HAP-1 (cell line): Measurements from ENCODE around the gene PRICKLE4.
"Not testable (repeated sequence)": the region's sequence is repeated elsewhere in the genome, so short reads cannot be mapped to it uniquely, and the experiment has no call there.

Experiments
- DNase-seq, 2 experiments: peaks; one replicate each; pipeline ENCODE4 v3.0.0-alpha.2; 2016 to 2020; ENCODE audit warnings: low spot score in 2 of 2
- H3K27me3 ChIP-seq: fragments of 250-450 bp; sonication (Bioruptor Pico); 2 replicates; pipeline ENCODE4 v1.5.1; 2020; ENCODE audit warnings: low read depth, mild to moderate bottlenecking, moderate library complexity
- H3K36me3 ChIP-seq: fragments of 250-450 bp; sonication (Bioruptor Pico); replicated peaks from 2 replicates; pipeline ENCODE4 v1.5.1; 2020; ENCODE audit warnings: mild to moderate bottlenecking
- H3K4me1 ChIP-seq: fragments of 250-450 bp; sonication (Bioruptor Pico); 2 replicates; pipeline ENCODE4 v1.5.1; 2020; ENCODE audit warnings: mild to moderate bottlenecking
- H3K4me3 ChIP-seq: fragments of 250-450 bp; sonication (Bioruptor Pico); 2 replicates; pipeline ENCODE4 v1.5.1; 2020; ENCODE audit warnings: mild to moderate bottlenecking, moderate library complexity
- H3K9me3 ChIP-seq: fragments of 250-450 bp; sonication (Bioruptor Pico); 2 replicates; pipeline ENCODE4 v1.5.1; 2020; ENCODE audit warnings: mild to moderate bottlenecking, moderate library complexity
- in situ Hi-C: fragments of 300-500 bp; cut with MboI; formaldehyde crosslinking; loops from 3 replicates; pipeline ENCODE4 v1.14.3; 2020; ENCODE audit warnings: low sequenced_read_pairs, inconsistent platforms, mixed read lengths

Gene PRICKLE4

DNA sequence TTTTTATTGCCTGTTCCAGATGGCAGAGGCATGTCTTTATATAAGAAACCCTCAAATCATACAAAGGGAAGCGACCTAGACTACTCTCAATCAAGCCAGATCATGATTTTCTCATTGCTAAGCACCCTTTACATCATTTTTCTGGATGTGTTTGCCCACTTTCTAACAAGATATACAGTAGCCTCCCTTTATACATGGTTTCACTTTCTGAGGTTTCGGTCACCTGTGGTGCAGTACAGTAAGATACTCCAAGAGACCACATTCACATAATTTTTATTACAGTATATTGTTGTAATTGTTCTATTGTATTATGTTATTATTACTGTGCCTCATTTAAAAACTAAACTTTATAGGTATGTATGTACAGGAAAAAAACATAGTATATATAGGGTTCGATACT, 30.5 kb downstream of the PRICKLE4 start:
- Histone ChIP-seq H3K9me3 (no peaks in the 10 kb centered on the region), H3K27me3 (no peaks in the 10 kb centered on the region; the same call in 1 of the 2 replicates), H3K4me1 (0 out of 2 replicates have a peak, but pooled peaks cover 2% of the 10 kb centered on the region), H3K36me3 (no peaks in the 10 kb centered on the region), H3K4me3 (no peak overlapping the region)
- DNase-seq: no peak
- in situ Hi-C loops: no loop called here

DNA sequence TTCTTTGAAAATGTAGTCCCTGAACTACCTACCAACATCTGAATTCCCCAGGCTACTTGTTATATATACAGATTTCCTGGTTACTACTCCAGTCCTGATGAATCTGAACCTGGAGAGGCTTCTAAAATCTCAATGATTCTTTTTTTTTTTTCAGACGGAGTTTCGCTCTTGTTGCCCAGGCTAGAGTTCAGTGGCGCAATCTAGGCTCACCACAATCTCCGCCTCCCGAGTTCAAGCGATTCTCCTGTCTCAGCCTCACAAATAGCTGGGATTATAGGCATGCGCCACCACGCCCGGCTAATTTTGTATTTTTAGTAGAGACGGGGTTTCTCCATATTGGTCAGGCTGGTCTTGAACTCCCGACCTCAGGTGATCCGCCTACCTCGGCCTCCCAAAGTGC, 31.4 kb downstream of the PRICKLE4 start:
- in situ Hi-C loops, DNase-seq, H3K9me3 ChIP-seq, H3K4me1 ChIP-seq, H3K36me3 ChIP-seq, H3K4me3 ChIP-seq, H3K27me3 ChIP-seq: not testable (repeated sequence)

DNA sequence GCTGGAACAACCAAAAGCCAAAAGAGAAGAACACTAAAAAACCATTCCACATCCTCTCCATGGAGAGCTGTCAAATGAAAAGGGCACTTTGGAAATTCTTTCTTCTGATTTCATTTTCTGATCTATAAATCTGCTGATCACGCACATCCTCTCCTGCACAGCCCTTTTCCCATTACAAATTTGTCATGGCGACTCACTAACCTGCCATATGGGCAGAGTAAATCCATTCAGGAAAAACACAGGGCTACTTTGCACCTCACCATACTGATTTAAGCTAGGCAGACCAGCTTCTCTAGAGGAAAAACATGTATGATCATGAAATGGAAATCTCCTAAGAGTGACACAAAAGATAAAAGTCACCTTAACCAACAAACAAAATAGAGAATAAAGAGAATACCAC, 32.9 kb downstream of the PRICKLE4 start:
- Histone ChIP-seq H3K9me3 (no peaks in the 10 kb centered on the region), H3K36me3 (no peaks in the 10 kb centered on the region), H3K4me1 (0 out of 2 replicates have a peak, but pooled peaks cover 2% of the 10 kb centered on the region), H3K4me3 (no peak overlapping the region), H3K27me3 (no peaks in the 10 kb centered on the region; the same call in 1 of the 2 replicates)
- in situ Hi-C loops: no loop called here
- DNase-seq: no peak

DNA sequence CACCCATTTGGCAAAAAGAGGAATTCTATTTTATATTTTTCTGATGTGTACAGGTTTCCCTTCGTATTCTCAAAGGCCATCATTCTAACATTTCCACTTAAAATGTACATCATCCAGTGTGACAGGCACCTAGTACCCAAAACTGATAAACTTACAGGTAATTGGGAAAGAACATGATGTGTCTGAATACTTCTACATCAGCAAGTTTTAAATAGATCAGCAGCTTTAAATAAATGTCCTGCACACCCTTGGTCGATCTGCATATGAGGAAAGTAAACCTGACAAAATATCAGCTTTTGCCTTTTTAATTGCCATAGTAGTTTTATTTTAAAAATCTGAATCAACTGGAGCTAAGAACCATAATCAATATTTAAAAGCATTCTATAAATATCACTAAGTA, 33.4 kb downstream of the PRICKLE4 start:
- Histone ChIP-seq H3K4me1 (0 out of 2 replicates have a peak, but pooled peaks cover 2% of the 10 kb centered on the region), H3K9me3 (no peaks in the 10 kb centered on the region), H3K4me3 (no peak overlapping the region), H3K36me3 (no peaks in the 10 kb centered on the region), H3K27me3 (no peaks in the 10 kb centered on the region; the same call in 1 of the 2 replicates)
- in situ Hi-C loops: no loop called here
- no peak for DNase-seq

DNA sequence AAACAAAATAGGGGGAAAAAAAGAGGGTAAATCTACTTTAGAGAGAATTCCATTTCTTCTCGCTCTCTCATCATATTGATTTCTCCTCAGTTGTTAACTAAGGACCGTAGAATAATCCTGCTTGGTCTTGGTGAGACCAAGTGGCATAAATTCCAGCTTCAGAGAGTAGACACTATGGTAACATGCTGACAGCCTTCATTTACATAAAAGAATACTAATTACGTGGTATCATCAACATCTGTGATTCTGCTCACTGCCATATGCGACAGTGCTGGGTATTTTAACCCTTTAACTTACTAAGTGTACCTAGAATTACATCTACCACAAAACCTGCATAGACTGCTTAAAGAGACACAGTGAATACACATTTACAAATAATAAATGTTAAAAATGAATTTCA, 34.0 kb downstream of the PRICKLE4 start:
- DNase-seq: no peak
- in situ Hi-C loops: no loop called here
- Histone ChIP-seq H3K9me3 (no peaks in the 10 kb centered on the region), H3K4me1 (0 out of 2 replicates have a peak, but pooled peaks cover 2% of the 10 kb centered on the region), H3K4me3 (no peak overlapping the region), H3K36me3 (no peaks in the 10 kb centered on the region), H3K27me3 (no peaks in the 10 kb centered on the region; the same call in 1 of the 2 replicates)

DNA sequence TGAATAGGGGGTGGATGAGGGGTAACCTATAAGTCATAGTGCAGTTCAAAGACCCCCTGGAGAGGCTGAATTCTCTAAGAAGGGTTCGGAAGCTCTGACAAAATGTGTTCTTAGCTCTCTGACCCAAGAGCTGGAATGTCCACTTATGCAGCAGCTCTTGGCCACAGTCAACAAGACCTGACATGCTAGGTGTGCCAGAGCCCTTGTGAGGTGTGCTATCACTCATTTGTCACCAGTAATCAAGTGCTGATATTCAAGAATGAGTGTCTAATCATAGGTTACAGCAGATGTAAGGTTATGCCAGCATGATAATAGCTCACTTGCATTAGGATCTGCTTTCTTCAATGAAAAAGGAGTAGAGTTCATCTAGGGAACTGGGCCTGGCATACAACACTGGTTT, 35.0 kb downstream of the PRICKLE4 start:
- Histone ChIP-seq H3K4me1 (0 out of 2 replicates have a peak, but pooled peaks cover 2% of the 10 kb centered on the region), H3K9me3 (no peaks in the 10 kb centered on the region), H3K36me3 (no peaks in the 10 kb centered on the region), H3K4me3 (no peak overlapping the region), H3K27me3 (no peaks in the 10 kb centered on the region; the same call in 1 of the 2 replicates)
- no peak for DNase-seq
- in situ Hi-C loops: no loop called here

DNA sequence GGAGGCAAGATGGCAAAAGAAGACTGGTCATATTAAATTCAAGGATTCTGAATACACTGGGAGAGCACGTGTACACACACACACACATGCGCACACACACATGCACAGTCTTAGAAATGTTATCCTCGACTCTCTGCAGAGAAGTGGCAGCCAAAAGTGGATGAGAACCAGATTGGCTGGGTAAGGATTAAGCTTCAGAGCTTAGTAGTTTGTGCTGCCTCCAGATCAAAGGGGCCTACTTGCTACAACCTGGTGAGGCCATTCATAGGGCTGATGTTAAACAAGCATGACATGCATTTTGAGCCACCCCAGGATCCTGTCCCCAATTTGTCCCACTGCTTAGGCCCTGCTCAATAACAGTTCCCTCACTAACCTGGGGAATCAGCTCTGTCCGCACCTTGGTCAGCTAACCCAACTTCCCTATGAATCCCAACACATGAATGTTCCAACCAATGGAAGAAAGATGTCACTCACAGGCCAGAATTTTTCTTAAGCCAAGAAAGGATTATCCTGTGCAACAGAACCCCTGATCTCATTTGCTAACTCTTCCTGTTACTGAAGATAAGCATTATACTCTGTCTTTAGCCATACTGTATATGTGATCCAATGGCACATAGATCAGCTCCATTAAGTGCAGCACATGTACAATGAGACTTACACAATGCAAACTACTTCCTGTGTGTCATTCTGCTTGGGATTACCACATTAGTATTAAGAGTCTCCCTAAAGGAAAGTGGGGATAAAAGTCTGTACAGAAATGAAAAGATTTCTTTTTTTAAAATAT, 37.9 kb downstream of the PRICKLE4 start:
- Histone ChIP-seq H3K27me3 (no peaks in the 10 kb centered on the region; the same call in 1 of the 2 replicates), H3K36me3 (no peaks in the 10 kb centered on the region), H3K4me1 (no peaks in the 10 kb centered on the region), H3K9me3 (no peaks in the 10 kb centered on the region), H3K4me3 (no peak overlapping the region)
- DNase-seq: no peak
- in situ Hi-C loops: no loop called here

DNA sequence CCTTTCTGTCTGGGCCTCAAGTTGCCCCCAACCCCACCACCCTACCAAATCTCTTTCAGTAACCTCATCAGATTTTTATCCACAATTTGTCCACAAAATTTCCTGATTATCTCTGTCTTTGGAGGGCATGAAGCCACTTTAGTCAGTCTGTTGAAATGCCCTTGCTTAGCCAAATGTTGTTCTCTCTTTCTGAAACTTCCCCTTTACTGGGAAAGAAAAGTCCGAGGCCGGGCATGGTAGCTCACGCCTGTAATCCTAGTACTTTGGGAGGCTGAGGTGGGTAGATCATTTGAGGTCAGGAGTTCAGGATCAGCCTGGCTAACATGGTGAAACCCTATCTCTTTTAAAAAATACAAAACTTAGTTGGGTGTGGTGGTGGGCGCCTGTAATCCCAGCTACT, 40.7 kb downstream of the PRICKLE4 start:
- no peaks in the 10 kb centered on the region for H3K4me1 ChIP-seq
- no peak for DNase-seq
- no peaks in the 10 kb centered on the region for H3K27me3 ChIP-seq
- H3K4me3 ChIP-seq: no peak overlapping the region
- H3K9me3 ChIP-seq: no peaks in the 10 kb centered on the region
- in situ Hi-C loops: no loop called here
- H3K36me3 ChIP-seq: no peaks in the 10 kb centered on the region

DNA sequence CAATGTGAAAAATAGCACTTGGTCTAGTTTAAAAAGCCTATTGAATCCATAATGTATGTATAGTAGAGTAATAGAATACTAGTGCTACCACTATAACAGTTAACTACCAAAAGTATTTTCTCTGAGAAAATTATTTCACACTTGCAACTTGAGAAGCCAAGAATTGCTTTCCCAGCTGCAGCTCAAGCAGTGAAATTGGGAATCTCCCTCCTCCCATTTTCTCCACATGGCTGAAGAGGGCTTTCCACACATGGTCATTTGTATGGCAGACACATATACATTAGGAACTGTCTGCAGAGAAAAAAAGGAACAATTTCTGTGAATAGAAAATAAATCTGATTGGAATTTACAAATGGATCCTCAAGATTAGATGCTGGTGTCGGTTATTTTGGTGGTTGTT, 41.4 kb downstream of the PRICKLE4 start:
- no peak for DNase-seq
- Histone ChIP-seq H3K36me3 (no peaks in the 10 kb centered on the region), H3K9me3 (no peaks in the 10 kb centered on the region), H3K4me3 (no peak overlapping the region), H3K4me1 (no peaks in the 10 kb centered on the region), H3K27me3 (no peaks in the 10 kb centered on the region)
- in situ Hi-C loops: no loop called here

DNA sequence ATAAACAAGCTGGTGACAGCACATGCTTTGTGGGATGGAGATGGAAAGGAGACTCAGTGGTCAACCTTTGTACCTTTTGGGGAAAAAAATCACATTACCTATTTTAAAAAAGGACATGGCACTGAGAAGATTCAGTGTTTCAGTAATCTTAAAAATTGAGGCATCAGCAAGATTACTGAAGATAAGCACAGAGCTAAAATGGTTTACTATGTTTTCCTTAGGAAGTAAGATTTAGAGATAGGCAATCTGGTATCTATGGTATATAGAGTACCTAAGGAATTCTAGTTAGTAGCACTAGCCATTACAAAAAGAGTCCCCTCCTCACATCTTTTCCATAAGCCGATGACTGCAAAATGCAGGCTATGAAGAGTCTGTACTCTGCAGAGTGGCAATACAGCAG, 42.6 kb downstream of the PRICKLE4 start:
- in situ Hi-C loops: no loop called here
- DNase-seq: no peak
- Histone ChIP-seq H3K4me1 (no peaks in the 10 kb centered on the region), H3K4me3 (no peak overlapping the region), H3K27me3 (no peaks in the 10 kb centered on the region), H3K36me3 (no peaks in the 10 kb centered on the region), H3K9me3 (no peaks in the 10 kb centered on the region)

DNA sequence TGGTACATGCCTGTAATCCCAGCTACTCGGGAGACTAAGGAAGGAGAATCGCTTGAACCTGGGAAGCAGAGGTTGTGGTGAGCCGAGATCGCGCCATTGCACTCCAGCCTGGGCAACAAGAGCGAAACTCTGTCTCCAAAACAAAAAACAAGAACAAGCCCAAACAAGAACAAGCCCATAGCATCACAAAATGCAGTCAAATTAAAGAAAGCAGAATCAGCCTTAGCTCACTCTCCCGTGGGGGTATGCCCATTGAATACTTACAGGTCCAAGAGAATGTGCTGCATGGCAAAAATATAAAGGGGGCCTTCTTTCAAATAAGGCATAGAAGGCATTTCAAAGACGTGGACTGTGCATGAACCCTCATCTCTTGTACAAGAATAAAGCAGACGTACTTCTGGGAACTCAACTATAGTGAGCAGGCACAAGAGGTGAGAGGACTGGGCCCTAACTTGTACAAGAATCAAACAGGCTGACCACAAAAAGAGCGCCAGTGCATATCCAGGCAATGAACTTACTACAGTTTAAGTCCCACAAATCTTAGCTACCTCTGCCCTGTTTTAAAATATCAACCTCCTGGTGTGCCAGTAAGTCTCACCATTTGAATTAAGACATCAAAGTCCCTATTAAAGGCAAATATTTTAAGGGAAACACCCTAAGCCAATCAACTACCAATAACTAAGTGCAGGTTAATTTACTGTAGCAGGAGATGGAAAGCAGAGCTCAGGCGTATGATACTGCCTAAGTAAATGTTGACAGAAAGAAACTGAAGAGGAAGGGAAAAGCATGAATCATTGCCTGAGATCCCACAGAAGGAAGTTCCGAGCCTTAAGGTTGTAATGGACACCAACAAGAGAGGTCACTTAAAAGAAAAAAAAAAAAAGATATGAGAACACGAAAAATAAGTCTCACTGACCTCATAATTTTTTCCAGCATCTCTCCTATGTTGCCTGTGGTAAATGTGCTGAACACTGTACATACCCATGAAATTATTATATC, 44.3 kb downstream of the PRICKLE4 start:
- no peak for DNase-seq
- no peak overlapping the region for H3K4me3 ChIP-seq
- no peaks in the 10 kb centered on the region for H3K9me3 ChIP-seq
- no peaks in the 10 kb centered on the region for H3K27me3 ChIP-seq
- in situ Hi-C loops: no loop called here
- no peaks in the 10 kb centered on the region for H3K36me3 ChIP-seq
- H3K4me1 ChIP-seq: no peaks in the 10 kb centered on the region

DNA sequence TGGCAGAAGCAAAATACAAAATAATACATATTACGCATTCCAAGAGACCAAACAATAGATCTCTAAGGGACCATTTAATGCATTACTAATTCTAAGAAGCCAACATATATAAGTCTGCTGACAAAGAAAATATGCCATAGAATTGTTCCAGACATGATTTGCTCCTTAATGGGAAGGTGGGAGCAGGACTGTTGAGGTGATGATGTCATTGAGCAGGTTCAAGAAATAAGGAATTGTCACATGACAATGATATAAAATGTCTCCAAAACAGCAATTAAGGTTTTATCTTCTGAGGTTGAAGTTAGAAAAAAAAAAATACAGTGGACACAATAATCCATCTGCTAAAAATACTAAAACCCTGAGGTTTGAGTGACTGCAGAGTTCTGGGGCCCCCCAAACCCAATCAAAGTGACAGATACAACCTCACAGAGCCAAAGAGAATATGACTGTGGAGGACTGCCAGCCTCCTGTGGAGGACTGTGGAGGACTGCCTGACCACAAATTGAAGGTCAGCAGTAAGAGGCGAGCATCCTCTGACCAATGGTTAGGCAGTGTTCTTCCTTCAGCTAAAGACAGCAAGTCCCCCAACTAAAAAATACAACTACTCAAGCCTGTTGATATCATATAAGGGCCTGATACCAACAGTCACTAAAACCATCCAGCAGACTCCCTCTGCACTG, 45.9 kb downstream of the PRICKLE4 start:
- in situ Hi-C loops: no loop called here
- Histone ChIP-seq H3K27me3 (no peaks in the 10 kb centered on the region), H3K4me3 (no peak overlapping the region), H3K36me3 (no peaks in the 10 kb centered on the region), H3K4me1 (no peaks in the 10 kb centered on the region), H3K9me3 (no peaks in the 10 kb centered on the region)
- DNase-seq: no peak

DNA sequence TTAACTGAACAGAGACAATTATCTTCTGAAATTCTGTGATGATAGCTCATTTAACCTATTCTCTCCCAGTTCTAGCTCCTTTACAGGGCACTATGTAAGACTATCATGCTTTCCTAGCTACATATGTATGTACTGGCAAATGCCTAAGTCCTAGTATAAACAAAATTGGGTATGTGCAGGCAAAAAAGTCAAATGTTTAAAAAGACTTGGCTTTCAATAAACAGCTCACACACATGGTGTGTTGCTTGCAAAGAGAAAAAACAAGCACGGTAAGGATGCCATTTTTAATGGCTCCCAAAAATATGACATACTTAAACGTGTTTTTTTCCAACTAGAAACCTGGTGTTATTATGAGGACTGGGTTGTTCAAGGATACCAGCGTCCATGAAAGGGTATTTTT, 51.7 kb downstream of the PRICKLE4 start:
- H3K36me3 ChIP-seq: no peaks in the 10 kb centered on the region
- DNase-seq: no peak
- H3K27me3 ChIP-seq: no peaks in the 10 kb centered on the region
- no peak overlapping the region for H3K4me3 ChIP-seq
- in situ Hi-C loops: no loop called here
- H3K9me3 ChIP-seq: no peaks in the 10 kb centered on the region
- H3K4me1 ChIP-seq: no peaks in the 10 kb centered on the region
